ENCODE results near the gene HEXD.

- TF ChIP-seq CTCF (IDR thresholded peaks at IDR 0.05) (no peak), POLR2A (IDR thresholded peaks at IDR 0.05) (no peak)
Observed at GRCh38 chr17:82375359-82376041, 42.6 kb upstream of the HEXD start.

All from vagina (tissue), 2 donors.